Panc1 (cell line): Measurements from ENCODE around the gene EMILIN2. TPM values are rescaled to one million over a fixed set of nuclear protein-coding genes. Genes with fewer than 3 reads are reported as not detected.

Experiments
- ATAC-seq: fragments of 200-7000 bp; cut with Tn5 transposase; 2 replicates; pipeline ENCODE4 v1.9.1; 2020; ENCODE audit warnings: mild to moderate bottlenecking, moderate library complexity
- BruUV-seq: library from RNA; stranded (reverse); fragments of 400-500 nt; replicated peaks from 2 replicates; lab custom pipeline; 2021; lab: Mats Ljungman, UMichigan
- CTCF ChIA-PET: fragments of 300-600 bp; sonication (Branson Sonifier 250); formaldehyde crosslinking; loops from one replicate; lab custom pipeline; 2022; ENCODE audit warnings: antibody characterized with exemption; lab: Charles Lee
- POLR2A ChIA-PET: fragments of 300-600 bp; sonication (Branson Sonifier 250); formaldehyde crosslinking; loops from one replicate; lab custom pipeline; 2022; ENCODE audit warnings: antibody characterized with exemption; lab: Charles Lee
- DNase-seq: peaks from one replicate; pipeline ENCODE4 v3.0.0-alpha.2; 2010; ENCODE audit warnings: low read depth, low spot score
- H3K27ac ChIP-seq: 2 replicates; pipeline ENCODE4 v1.5.1; 2011; ENCODE audit warnings: mild to moderate bottlenecking, low read length, inconsistent platforms
- H3K27me3 ChIP-seq: fragments of 200-500 bp; sonication (Bioruptor generic); 2 replicates; pipeline ENCODE4 v1.6.0; 2014; ENCODE audit warnings: low read length, inconsistent platforms; ENCODE audit not compliant: control insufficient read depth, insufficient read depth
- H3K36me3 ChIP-seq: fragments of 200-500 bp; sonication (Bioruptor generic); 2 replicates; pipeline ENCODE4 v1.5.1; 2014; ENCODE audit warnings: inconsistent platforms, mild to moderate bottlenecking, low read length, moderate library complexity; ENCODE audit not compliant: control insufficient read depth, insufficient read depth
- H3K4me1 ChIP-seq: 2 replicates; pipeline ENCODE4 v1.5.1; 2011; ENCODE audit warnings: inconsistent platforms, mild to moderate bottlenecking, low read length, moderate library complexity; ENCODE audit not compliant: control insufficient read depth, insufficient read depth
- H3K4me3 ChIP-seq, 2 experiments: 2 replicates each; pipeline ENCODE4 v1.5.1; 2011 to 2012; ENCODE audit warnings: low read depth in 2 of 2, low read length in 2 of 2, mild to moderate bottlenecking in 2 of 2, inconsistent platforms in 1 of 2, moderate library complexity in 1 of 2
- H3K9me3 ChIP-seq: fragments of 200-500 bp; sonication (Bioruptor generic); 2 replicates; pipeline ENCODE4 v1.5.1; 2014; ENCODE audit warnings: low read depth, mild to moderate bottlenecking, inconsistent platforms, low read length, moderate library complexity; ENCODE audit not compliant: control insufficient read depth, insufficient read depth
- POLR2AphosphoS5 ChIP-seq: IDR thresholded peaks from 2 replicates; pipeline ENCODE4 v1.6.1; 2012; ENCODE audit warnings: mild to moderate bottlenecking, low read depth, low read length, moderate library complexity
- SIN3A ChIP-seq: IDR thresholded peaks from 2 replicates; pipeline ENCODE4 v1.6.1; 2012; ENCODE audit warnings: low read depth, mild to moderate bottlenecking, low read length, moderate library complexity, borderline replicate concordance; ENCODE audit not compliant: insufficient read depth
- TCF7L2 ChIP-seq: IDR thresholded peaks from 2 replicates; pipeline ENCODE4 v1.6.1; 2011; ENCODE audit warnings: mild to moderate bottlenecking, low read depth, low read length, inconsistent platforms
- in situ Hi-C: cut with HindIII; loops from 2 replicates; pipeline ENCODE4 v1.10.0; 2016; ENCODE audit warnings: low sequenced_read_pairs, low pct_unique_long_range_greater_than_20kb
- intact Hi-C: fragments of 100-400 bp; cut with micrococcal nuclease; formaldehyde crosslinking; loops from one replicate; pipeline ENCODE4 v1.10.0; 2022; ENCODE audit not compliant: unreplicated experiment
- total RNA-seq: library from RNA; stranded (reverse); gene quantifications from one replicate; pipeline ENCODE4 v1.2.1, GENCODE V29; 2021; ENCODE audit not compliant: unreplicated experiment
- TF ChIP-seq, protein P1 (sequence below): fragments of 450-650 bp; IDR thresholded peaks from 2 replicates; pipeline ENCODE4 v1.5.1; 2017; ENCODE audit warnings: mild to moderate bottlenecking
- TF ChIP-seq, protein P2 (sequence below), 2 experiments: IDR thresholded peaks; 2 replicates each; pipeline ENCODE4 v1.6.1; 2011 to 2012; ENCODE audit warnings: low read depth in 2 of 2, control low read depth in 1 of 2, low read length in 1 of 2, mild to moderate bottlenecking in 1 of 2, moderate library complexity in 1 of 2; ENCODE audit not compliant: insufficient read depth in 1 of 2

Gene EMILIN2
- total RNA-seq, 1 experiment from 2014 or later = 18.3 TPM

GRCh38 chr18:2907550-2908135 lies 60.8 kb downstream of the EMILIN2 start:
- no peak for DNase-seq
- no peak for ATAC-seq
- TF ChIP-seq, protein P1, sequence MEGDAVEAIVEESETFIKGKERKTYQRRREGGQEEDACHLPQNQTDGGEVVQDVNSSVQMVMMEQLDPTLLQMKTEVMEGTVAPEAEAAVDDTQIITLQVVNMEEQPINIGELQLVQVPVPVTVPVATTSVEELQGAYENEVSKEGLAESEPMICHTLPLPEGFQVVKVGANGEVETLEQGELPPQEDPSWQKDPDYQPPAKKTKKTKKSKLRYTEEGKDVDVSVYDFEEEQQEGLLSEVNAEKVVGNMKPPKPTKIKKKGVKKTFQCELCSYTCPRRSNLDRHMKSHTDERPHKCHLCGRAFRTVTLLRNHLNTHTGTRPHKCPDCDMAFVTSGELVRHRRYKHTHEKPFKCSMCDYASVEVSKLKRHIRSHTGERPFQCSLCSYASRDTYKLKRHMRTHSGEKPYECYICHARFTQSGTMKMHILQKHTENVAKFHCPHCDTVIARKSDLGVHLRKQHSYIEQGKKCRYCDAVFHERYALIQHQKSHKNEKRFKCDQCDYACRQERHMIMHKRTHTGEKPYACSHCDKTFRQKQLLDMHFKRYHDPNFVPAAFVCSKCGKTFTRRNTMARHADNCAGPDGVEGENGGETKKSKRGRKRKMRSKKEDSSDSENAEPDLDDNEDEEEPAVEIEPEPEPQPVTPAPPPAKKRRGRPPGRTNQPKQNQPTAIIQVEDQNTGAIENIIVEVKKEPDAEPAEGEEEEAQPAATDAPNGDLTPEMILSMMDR = no peak
- no peak for TF ChIP-seq SIN3A
- no peak for TF ChIP-seq TCF7L2
- no peak for TF ChIP-seq POLR2AphosphoS5
- TF ChIP-seq, protein P2, sequence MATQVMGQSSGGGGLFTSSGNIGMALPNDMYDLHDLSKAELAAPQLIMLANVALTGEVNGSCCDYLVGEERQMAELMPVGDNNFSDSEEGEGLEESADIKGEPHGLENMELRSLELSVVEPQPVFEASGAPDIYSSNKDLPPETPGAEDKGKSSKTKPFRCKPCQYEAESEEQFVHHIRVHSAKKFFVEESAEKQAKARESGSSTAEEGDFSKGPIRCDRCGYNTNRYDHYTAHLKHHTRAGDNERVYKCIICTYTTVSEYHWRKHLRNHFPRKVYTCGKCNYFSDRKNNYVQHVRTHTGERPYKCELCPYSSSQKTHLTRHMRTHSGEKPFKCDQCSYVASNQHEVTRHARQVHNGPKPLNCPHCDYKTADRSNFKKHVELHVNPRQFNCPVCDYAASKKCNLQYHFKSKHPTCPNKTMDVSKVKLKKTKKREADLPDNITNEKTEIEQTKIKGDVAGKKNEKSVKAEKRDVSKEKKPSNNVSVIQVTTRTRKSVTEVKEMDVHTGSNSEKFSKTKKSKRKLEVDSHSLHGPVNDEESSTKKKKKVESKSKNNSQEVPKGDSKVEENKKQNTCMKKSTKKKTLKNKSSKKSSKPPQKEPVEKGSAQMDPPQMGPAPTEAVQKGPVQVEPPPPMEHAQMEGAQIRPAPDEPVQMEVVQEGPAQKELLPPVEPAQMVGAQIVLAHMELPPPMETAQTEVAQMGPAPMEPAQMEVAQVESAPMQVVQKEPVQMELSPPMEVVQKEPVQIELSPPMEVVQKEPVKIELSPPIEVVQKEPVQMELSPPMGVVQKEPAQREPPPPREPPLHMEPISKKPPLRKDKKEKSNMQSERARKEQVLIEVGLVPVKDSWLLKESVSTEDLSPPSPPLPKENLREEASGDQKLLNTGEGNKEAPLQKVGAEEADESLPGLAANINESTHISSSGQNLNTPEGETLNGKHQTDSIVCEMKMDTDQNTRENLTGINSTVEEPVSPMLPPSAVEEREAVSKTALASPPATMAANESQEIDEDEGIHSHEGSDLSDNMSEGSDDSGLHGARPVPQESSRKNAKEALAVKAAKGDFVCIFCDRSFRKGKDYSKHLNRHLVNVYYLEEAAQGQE (IDR thresholded peaks at IDR 0.05; ENCODE audit: insufficient read depth in 1 of 2, low read depth in 2 of 2, low read length in 1 of 2) = no peak
- Histone ChIP-seq H3K9me3 (no peaks in the 10 kb centered on the region), H3K27me3 (peaks cover 8% of the 10 kb centered on the region), H3K4me3 (peak overlapping the region; percentile 57 to 61), H3K36me3 (peaks cover 2% of the 10 kb centered on the region; the same call in 1 of the 2 replicates), H3K4me1 (no peaks in the 10 kb centered on the region), H3K27ac (no peak overlapping the region)
- BruUV-seq = no TSS peak
- in situ Hi-C loops (no loop called here), intact Hi-C loops (no loop called here)
- ChIA-PET CTCF (no interaction called here), POLR2A (no interaction called here)

DNA sequence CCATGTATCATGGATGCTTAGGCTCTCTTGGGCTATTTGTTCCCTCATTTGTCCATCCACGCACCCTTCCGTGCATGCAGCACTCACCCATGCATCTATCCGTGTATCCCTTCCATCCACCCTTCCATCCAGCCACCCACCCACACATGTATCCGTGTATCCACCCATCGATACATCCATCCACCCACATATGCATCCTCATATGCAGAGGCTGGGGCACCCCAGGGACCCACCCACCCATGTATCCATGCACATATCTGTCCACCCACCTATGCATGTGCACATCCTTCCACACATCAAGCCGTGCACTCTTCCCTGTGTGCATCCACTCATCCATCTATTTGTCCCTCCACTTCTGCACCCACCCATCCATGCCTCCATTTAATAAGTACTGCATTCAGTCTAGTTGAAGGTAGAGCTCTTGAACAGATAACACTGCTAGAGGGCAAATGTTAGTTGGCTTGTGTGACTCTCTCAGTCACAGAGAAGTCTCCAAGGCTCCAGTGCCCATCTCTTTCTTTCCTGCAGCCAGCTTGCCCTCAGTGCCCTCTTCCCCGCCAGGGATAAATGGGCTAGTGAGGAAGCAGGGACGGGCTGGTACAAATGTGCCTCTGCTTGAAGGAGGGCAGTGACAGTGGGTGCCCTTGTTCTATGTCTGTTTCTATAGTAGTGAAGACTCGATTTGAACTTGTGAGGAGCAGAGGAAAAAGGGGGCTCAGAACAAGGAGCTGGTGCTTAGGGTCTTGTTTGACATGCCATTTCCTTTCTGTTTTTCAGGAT lies 61.5 kb downstream of the EMILIN2 start:
- H3K27me3 ChIP-seq = peaks cover 8% of the 10 kb centered on the region
- ChIA-PET CTCF (no interaction called here), POLR2A (no interaction called here)
- H3K36me3 ChIP-seq = peaks cover 2% of the 10 kb centered on the region
- BruUV-seq = no TSS peak
- H3K9me3 ChIP-seq = no peaks in the 10 kb centered on the region
- in situ Hi-C loops = no loop called here
- TF ChIP-seq, protein P2 (IDR thresholded peaks at IDR 0.05; ENCODE audit: insufficient read depth in 1 of 2, low read depth in 2 of 2, low read length in 1 of 2) = no peak
- TF ChIP-seq SIN3A (no peak), POLR2AphosphoS5 (no peak), TCF7L2 (no peak)
- TF ChIP-seq, protein P1 = no peak
- intact Hi-C loops = no loop called here
- no peak overlapping the region for H3K4me3 ChIP-seq
- DNase-seq (no peak), ATAC-seq (no peak)
- H3K27ac ChIP-seq = no peak overlapping the region
- H3K4me1 ChIP-seq = no peaks in the 10 kb centered on the region
